HG02571 (cell line): ENCODE measurements around the gene RNGTT.
"Not testable (repeated sequence)": the region's sequence is repeated elsewhere in the genome, so short reads cannot be mapped to it uniquely, and the experiment has no call there.

Source experiments
- ATAC-seq: cut with Tn5 transposase; IDR thresholded peaks from one replicate; pipeline ENCODE4 v1.9.1; 2021; ENCODE audit warnings: mild to moderate bottlenecking, moderate library complexity; ENCODE audit not compliant: unreplicated experiment

Gene RNGTT

DNA sequence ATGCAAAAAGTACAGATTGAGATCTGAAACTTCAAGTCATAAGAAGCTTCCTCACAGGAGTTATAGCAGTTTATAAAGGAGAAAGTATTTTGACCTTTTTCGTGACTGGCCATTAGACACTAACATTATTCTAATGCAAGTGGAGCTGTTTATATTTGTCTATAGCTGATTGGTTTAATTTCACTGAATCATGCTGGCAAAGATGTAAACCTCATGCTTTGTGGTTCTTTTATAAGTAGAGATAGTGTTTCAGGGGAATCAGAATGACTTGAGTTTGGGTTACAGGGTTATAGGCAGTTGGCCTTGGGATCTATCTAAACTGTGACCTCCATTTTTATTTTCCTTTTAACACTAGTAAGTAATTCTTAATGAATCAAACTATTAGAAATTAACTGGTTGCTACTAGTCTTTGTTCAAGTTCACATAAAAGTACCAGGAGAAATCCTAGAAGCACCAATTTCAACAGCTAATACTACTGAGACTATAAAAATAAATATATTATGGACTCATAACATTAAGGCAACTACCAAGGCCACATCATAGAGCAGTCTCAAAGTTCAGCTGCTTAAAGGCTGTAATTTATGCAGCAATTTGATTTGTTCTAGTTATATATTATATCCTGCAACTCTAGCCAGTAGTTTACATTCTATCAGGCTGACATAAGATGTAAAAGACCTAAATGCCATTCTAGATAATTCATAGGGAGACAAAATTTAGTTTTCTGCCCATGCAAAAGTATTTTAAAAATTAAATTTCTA lies 94.0 kb downstream of the RNGTT start:
- no peak for ATAC-seq

DNA sequence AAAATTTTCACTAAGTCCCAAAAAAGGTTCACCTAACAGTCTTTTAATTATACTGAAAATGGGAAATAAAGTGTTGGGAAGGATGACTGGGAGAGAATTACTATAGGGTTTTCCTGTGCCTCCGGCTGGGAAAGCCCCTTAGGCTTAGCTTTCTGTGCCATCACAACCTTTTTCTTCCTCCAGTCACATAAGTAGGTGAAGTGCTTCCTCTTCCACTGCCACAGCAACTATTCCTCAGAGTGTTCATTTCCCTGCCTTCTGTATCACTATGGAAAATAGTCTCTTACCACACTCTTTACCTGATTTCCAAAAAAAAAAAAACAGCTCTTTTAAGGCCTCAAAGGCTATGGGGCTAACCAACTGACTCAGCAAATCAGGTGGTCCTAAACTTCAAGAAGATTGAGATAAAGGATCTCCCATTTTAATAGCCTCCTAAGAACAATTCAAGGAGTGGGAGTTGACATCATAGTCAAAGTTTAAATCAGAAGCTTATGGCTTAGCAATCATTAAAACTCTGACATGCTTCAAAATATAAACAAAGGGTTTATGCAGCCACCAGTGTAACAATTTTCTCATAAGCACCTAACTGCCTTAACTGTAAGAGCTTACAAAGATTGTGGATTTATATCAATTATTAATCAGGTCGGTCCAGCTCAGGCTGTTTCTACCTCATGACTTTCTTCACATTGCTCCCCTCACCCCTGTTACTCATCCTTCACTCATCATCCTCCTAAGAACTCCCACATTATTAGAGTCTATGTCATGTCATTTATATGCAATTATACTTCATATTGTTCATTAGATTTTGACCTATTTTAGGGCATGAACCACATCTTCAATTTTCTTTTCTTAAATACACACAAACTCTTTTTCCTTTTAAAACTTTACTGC lies 95.3 kb downstream of the RNGTT start:
- ATAC-seq, result no peak

DNA sequence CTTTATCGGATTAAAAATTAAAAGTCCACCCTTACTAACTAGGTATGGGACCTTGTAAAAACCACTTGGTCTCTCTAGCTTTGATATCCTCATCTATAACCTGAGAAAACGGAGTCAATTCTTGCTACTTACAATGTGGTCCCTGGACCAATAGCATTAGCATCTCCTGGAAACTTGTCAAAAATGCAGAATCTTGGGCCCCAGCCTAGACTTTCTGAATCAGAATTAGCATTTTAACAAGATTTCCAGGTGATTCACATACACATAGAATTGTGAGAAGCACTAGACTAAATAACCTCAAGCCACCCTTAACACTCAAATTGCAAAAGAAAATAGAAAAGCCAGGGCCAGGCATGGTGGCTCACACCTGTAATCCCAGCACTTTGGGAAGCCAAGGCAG lies 96.6 kb downstream of the RNGTT start:
- no peak for ATAC-seq

DNA sequence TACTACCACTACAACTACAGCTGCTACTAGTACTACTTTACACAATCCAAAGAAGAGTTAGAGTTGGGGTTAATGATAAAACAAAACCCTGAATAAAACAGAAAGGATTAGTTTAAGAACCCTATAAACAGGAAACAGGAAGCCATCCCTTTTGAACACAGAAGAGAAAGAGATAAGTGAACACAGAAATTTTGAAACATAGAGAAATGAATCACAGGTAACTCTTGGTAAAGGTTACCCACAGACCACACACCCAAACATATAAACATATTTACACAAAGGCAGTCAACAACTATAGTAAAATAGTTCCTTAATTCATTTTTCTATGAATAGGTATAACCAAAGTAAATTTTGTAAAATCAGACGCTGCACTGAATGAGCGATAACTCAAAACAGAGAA lies 98.1 kb downstream of the RNGTT start:
- ATAC-seq, result no peak

DNA sequence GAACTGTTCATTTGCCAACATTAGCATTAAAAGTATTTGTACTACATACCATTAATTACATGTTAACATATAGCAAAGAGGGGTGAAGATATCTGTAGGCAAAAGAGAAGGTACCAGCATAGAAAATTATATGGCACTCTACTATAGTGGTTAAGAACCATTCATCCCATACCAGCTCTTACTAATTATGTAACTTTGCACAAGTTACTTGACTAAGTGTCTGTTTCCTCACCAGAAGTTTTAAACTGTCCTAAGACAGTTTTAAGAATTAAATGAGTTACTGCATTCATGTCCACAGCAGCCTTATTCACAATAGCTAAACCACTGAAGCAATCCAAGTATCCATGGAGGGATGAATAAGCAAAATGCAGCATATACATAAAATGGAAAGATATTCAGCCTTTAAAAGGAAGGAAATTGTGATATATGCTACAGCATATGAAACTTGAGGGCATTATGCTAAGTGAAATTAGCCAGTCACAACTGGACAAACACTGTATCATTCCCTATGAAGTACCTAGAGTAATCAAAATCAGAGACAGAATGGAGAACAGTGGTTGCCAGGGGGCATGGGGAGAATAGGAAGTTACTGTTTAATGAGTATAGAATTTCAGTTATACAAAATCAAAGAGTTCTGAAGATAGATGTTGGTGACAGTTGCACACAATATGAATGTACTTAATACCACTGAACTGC lies 98.9 kb downstream of the RNGTT start:
- ATAC-seq, result no peak

DNA sequence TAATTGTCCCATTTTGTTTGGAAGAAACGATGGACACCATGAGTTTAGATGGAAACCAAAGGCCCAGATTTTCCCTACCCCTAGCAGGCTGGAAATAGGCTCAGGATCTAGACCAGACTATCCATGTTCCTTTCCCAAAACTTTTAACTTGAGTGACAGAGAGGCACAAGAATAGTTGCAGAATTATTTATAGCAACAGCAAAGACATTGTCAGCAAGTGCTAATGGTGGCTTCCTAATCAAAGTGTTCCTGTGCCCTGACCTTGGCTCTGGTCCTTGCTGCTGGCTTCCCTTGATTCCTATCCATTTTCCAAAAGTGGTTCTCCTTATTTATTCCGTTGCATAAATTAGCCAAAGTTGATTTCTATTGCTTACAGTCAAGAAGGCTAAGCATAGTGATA lies 103.1 kb downstream of the RNGTT start:
- ATAC-seq, result no peak

DNA sequence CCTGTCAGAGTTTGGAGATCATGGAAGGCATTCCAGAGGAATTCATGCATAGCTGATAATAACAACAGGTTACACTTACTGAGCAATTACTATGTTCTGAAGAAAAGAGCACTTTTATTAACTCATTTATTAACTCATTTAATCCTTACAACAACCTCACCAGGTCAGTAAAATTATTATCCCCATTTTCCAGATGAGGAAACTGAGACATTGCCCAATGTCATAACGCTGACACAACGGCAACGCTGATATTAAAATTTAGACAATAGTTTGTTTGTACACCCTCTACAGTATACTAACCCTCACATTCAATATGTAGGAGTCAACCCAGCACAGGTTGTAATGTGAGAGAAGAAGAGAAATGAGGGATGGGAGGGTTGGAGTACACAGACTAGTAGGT lies 105.0 kb downstream of the RNGTT start:
- ATAC-seq, result no peak

DNA sequence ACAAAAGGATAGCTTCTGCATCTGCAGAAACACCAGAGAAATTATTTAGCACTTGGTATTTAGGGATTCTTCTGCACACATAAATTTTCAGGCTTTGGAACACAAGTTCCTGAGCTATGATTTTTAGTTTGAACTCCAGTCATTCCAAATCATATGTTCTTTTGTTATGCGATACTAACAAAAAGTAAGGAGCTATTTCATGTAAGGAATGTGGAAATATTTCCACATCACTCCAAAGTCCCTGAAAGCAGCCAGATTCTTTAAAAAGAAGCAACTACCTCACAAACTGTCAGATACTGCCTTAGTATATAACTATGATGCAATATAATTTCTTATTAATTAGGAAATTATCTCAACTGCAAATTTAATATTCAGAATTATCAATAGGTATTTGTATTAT lies 106.9 kb downstream of the RNGTT start:
- ATAC-seq, result no peak

DNA sequence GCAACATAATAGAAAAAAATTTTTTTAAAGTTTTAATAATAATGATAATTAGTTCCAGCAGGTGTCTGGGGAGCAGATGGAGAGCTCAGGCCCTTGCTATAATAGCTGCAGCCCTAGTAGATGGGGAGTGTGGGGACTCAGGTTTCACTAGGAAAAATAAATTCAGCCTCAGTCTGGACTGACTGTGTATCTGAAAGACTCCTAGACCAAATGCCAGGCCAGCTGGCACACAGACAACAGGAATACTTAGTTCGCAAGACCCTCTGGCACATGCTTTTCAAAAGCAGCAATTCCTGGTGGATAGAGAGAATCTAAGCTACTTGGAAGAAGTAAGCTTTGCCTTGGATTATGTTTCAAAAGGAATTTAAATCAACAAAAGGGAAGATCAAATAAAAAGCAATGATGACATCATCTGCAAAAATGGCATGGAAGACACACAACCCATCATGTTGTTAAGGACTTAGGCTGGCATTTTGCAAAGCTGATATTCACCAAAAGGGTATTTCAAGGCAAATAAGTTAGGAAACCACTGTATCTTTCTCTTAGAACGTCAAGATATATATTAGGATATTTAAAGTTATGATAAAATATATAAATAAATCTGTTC lies 107.8 kb downstream of the RNGTT start:
- no peak for ATAC-seq

DNA sequence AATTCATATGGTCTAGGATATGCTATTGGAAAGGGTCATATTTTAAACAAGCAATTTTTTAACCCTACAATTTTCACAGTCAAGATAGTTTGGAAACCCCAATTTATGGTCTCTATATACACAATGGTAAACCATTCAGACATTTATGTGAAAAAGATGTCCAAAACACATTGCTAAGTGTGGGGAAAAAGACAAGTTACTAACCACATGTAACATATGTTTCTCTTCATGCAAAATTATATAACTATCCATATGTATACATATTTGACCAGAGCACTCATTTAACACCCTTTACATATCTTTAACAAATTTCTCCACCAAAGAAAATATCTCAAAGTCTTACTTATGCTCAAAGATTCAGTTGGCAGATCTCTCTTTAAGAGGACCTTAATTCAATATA lies 110.6 kb downstream of the RNGTT start:
- ATAC-seq, result no peak

DNA sequence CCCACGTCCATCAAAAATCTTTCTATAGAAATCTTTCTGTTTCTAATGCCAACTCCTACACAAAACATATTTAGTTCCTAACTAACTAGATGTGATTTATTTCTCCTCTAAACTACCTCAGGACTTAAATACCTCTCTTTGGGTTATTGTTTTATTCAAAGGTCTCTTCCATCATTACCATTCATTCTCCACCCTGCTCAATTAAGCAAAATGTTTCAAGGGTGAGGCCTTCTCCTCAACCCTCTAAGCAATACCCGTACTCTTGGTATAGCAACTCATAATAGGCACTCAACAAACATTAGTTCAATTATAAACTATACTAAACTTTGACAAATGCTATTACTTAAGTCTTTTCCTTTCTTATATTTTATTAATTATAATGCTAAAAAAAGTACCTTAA lies 111.4 kb downstream of the RNGTT start:
- ATAC-seq, result no peak

DNA sequence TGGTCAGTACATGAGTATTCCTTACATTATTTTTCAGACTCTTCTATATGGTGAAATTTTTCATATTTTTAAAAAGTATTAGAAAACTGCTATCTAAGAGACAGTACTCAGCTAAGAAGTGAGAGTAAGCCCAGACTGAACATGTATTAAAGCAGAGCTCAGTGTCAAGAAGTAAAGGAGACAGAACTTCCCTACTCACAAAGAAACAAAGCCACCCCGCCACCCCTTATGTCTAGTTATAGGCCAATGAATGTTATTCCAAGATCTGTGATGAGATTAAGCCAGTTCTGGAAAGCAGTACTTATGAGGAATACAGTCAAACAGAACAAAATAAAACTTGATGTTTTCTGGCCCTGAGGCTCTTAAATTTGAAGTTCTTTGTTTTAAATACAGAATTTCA lies 114.5 kb downstream of the RNGTT start:
- ATAC-seq, result no peak

DNA sequence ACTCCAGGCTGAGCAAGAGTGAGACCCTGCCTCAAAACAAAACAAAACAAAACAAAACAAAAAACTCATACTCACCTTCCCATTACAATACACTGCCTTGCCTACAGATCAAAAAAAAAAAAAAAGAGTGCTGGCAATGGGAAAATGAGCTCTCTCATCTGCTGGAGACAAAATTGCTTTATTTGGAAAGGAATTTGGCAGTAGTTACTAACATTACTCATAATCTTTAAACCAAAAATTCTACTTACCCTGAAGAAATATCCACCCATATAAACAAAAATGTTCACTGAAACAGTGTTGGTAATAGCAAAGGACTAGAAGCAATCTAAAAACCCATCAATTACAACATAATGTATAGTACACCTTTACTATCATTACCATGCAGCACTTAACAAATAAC lies 120.4 kb downstream of the RNGTT start:
- ATAC-seq, result no peak

DNA sequence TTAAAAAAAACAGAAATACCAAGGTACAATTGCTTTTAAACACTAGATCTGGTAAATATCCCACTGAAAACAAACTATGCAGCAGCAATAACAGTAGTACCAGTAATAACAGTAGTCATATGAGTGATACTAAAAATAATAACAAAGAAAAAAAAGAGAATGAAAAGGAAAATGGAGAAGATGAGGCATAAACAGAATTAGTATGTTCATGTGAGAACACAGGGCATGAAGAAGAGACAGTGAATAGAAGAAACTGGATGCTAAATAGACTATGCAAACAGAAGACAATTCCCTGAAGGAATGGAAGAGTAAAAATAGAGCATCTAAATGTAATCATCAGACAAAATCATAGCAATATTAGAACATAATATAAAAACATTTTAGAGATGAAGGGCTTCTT lies 121.1 kb downstream of the RNGTT start:
- ATAC-seq, result no peak

DNA sequence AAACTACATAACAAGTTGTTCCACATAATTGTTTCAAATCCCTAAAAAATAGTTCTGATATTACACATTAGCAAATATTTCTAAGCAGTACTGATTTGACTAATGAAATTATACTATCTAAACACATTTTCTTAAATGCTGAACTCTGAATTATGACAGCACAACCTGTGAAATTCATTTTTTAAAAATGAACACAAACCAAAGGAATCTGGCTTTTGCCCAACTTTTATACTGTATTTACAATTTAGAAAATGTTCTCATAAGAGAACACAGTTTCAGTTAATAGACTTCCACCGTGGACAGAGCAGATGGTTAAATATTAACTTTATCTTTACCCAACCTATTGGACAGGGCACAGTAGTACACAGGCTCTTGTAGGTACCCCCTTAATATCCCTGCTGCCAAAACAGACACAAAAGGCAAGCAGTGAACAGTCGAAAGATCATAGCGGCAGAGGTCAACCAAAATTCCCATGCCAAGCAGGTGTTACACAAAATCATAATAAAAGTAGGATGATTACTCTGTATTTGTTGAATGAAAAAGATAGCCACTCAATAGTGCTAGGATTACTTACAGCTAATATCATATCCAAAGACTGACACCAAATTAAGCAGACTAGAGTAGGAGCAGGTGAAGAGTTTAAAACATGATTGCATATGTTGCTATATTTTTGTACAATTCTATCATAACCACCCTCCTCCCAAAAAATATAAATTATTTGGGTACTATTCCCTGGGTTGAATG lies 122.5 kb downstream of the RNGTT start:
- ATAC-seq, result no peak

DNA sequence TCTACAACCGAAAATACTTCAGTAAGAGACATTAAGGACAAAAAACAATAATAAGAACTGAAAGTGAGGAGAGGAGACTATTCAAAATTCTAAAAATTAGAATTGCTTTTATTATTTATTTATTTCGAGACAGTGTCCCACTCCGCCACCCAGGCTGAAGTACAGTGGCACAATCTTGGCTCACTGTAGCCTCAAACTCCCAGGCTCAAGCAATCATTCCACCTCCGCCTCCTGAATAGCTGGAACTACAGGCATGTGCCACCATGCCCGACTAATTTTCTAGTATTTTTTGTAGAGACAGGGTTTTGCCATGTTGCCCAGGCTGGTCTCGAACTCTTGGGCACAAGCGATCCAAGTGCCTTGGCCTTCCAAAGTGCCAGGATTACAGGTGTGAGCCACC lies 123.1 kb downstream of the RNGTT start:
- no peak for ATAC-seq

DNA sequence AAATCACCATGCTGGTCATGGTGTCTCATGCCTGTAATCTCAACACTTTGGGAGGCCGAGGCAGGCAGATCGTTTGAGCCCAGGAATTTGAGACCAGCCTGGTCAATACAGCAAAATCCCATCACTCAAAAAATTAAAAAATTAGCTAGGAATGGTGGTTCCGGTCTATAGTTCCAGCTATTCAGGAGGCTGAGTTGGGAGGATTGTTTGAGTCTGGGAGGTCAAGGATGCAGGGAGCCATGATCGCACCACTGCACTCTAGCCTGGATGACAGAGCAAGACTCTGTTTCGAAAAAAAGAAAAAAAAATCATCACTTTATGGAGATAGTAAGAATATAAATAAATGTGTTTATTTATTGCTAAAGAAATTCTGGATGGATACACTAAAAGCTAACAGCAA lies 124.1 kb downstream of the RNGTT start:
- ATAC-seq, result no peak

DNA sequence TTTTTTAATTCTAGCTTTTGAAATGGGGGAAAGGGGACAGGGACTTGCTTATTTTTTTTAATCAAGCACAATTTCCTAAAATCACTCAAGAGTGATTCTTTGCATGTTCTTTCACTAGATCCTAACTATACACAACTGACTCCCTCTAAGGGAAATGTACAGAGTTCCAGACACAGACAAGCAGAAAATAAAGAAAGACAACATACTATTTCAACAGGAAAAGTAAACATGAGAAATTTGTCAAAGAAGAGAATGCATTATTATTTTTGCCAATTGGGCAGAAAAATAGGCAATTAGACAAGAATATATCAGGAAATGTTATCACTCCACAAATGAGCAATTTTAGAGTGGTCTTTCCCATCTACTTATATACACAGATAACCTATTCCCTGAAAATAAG lies 128.2 kb downstream of the RNGTT start:
- no peak for ATAC-seq

DNA sequence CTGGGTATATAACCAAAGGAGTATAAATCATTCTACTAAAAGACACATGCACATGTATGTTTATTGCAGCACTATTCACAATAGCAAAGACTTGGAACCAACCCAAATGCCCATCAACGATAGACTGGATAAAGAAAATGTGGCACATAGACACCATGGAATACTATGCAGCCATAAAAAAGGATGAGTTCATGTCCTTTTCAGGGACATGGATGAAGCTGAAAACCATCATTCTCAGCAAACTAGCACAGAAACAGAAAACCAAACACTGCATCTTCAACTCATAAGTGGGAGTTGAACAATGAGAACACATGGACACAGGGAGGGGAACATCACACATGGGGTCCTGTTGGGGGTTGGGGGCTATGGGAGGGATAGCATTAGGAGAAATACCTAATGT lies 130.3 kb downstream of the RNGTT start:
- ATAC-seq, result not testable (repeated sequence)

DNA sequence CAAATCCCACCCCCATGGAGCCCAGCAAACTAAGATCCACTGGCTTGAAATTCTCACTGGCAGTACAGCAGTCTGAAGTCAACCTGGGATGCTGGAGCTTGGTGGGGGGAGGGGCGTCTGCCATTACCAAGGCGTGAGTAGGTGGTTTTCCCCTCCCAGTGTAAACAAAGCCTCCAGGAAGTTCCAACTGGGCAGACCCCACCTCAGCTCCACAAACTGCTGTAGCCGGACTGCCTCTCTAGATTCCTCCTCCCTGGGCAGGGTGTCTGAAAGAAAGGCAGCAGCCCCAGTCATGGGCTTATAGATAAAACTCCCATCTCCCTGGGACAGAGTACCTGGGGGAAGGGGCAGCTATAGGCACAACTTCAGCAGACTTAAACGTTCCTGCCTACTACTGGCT lies 135.8 kb downstream of the RNGTT start:
- not testable (repeated sequence) for ATAC-seq

DNA sequence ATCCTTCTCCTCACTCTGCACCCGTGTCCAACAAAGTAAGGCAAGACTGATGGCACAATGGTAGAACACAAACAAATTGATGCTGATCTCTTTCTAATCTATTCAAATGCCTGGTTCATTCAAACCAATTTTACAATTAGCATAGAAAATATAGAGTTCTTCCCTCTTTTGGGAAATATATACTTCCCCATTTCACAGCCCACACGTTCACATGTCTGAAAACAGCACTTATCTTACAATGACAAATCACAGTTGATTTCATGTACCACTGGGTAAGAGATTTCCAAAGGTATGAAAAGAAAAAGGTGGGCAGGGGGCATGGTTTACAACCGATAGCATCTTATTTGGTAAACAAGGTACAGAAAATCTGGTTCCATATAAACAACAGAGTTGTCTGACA lies 137.6 kb downstream of the RNGTT start:
- no peak for ATAC-seq
